ENCODE data around the gene RGS17.

Gene RGS17

GRCh38 chr6:153086225-153086990 is 44.7 kb downstream of the RGS17 start:
- TF ChIP-seq OSR1 (CRISPR knock-in tag; IDR thresholded peaks at IDR 0.05) (no peak), ZFP3 (CRISPR knock-in tag; IDR thresholded peaks at IDR 0.05) (no peak), ZNF70 (CRISPR knock-in tag; IDR thresholded peaks at IDR 0.05) (no peak), TSHZ2 (CRISPR knock-in tag; IDR thresholded peaks at IDR 0.05) (no peak), RARB (CRISPR knock-in tag; IDR thresholded peaks at IDR 0.05) (no peak), ARNTL (CRISPR knock-in tag; IDR thresholded peaks at IDR 0.05; ENCODE audit: borderline replicate concordance, low read depth) (no peak), ZNF8 (CRISPR knock-in tag; IDR thresholded peaks at IDR 0.05) (no peak), ZC3H10 (CRISPR knock-in tag; IDR thresholded peaks at IDR 0.05) (no peak), TOX (CRISPR knock-in tag; IDR thresholded peaks at IDR 0.05; ENCODE audit: borderline replicate concordance) (no peak), POU6F1 (CRISPR knock-in tag; IDR thresholded peaks at IDR 0.05; ENCODE audit: borderline replicate concordance, low read depth) (no peak), SNAI2 (CRISPR knock-in tag; IDR thresholded peaks at IDR 0.05) (no peak), CREB5 (CRISPR knock-in tag; IDR thresholded peaks at IDR 0.05; ENCODE audit: low read depth) (no peak), CSRNP3 (CRISPR knock-in tag; IDR thresholded peaks at IDR 0.05) (no peak), ESRRG (CRISPR knock-in tag; IDR thresholded peaks at IDR 0.05) (no peak), PPARA (CRISPR knock-in tag; IDR thresholded peaks at IDR 0.05; ENCODE audit: borderline replicate concordance) (no peak), CSDC2 (CRISPR knock-in tag; IDR thresholded peaks at IDR 0.05) (no peak)
- no peak for ATAC-seq

- TF ChIP-seq PPARA (CRISPR knock-in tag; IDR thresholded peaks at IDR 0.05; ENCODE audit: borderline replicate concordance) = no peak
- no peak for TF ChIP-seq TOX (CRISPR knock-in tag; IDR thresholded peaks at IDR 0.05; ENCODE audit: borderline replicate concordance)
- no peak for TF ChIP-seq ZNF8 (CRISPR knock-in tag; IDR thresholded peaks at IDR 0.05)
- TF ChIP-seq ISL1 (CRISPR knock-in tag; IDR thresholded peaks at IDR 0.05) = no peak
- no peak for TF ChIP-seq ARNTL (CRISPR knock-in tag; IDR thresholded peaks at IDR 0.05; ENCODE audit: borderline replicate concordance, low read depth)
- no peak for TF ChIP-seq TCF4 (CRISPR knock-in tag; IDR thresholded peaks at IDR 0.05; ENCODE audit: borderline replicate concordance)
- no peak for TF ChIP-seq CSRNP3 (CRISPR knock-in tag; IDR thresholded peaks at IDR 0.05)
- TF ChIP-seq PATZ1 (CRISPR knock-in tag; IDR thresholded peaks at IDR 0.05; ENCODE audit: borderline replicate concordance) = no peak
- TF ChIP-seq SNAI2 (CRISPR knock-in tag; IDR thresholded peaks at IDR 0.05) = no peak
- ATAC-seq = no peak
Observed at GRCh38 chr6:153085239-153085638, 45.8 kb downstream of the RGS17 start.

All from SK-N-SH treated with all-trans-retinoic acid at 6 μM for 48 hours (cell line).